Measurements from ENCODE around the gene SPATA20. TPM values are rescaled to one million over a fixed set of nuclear protein-coding genes. Genes with fewer than 3 reads are reported as not detected.

The SPATA20 gene
- total and polyA plus RNA-seq, 2 of the 4 experiments (the other 2 are of a cell fraction): 17.0 to 35.0 TPM

DNA sequence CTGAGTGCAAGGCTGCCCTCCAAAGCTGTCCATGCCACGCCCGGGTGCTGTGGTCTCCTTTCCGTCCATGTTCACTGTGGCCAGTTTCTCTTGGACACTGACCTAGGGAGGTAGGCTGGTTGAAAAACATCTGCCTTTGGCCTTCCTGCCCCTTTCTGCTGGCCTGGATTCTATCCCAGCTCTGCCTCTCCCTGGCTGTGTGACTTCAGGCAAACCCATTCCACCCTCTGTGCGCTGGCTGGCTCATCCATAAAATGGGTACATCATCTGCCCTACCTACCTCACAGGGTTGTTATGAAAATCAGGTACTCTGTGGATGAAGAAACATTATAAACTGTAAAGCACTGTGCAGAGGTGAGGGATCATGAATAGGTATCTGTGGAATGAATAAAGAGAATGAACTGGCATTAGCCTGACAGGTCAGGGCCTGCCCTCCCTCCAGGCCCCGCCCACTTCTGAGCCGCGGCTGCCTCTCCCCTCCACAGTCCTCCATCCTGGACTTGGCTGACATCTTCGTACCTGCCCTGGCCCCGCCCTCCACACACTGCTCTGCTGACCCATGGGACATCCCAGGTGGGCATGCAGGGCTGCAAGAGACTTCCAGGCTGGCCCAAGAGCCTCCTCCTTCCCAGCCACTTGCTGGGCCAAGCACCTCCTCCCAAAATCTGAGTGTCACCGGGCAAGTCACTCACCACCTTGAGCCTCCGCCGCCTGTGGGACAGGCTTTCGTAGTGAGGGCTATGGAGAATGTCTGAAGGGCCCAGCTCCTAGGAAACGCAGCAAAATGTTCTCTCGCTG lies 7.0 kb upstream of the SPATA20 start:
- no peak overlapping the region for H3K4ac ChIP-seq (ENCODE audit: low read depth, low read length)
- H2BK15ac ChIP-seq (ENCODE audit: low read depth, low read length): no peak overlapping the region
- H3K27ac ChIP-seq (ENCODE audit: insufficient read depth, low read length): no peak overlapping the region
- peaks cover 12% of the 10 kb centered on the region; the same call in 1 of the 2 replicates for H3K4me1 ChIP-seq (ENCODE audit: control insufficient read depth, insufficient read depth, low read length)
- no peaks in the 10 kb centered on the region for H3K36me3 ChIP-seq (ENCODE audit: control insufficient read depth, insufficient read depth, low read length)
- no peak overlapping the region for H2BK120ac ChIP-seq (ENCODE audit: low read depth, low read length)
- 59% methylated on average over 5 of the region's 15 CpGs; no CpG with 5 or more reads in 1 of the 2 experiments for WGBS, 2 experiments (ENCODE audit: extremely low coverage in 2 of 2, insufficient read length in 1 of 2)
- no peak for ATAC-seq (ENCODE audit: low read depth)
- no peak overlapping the region for H2BK5ac ChIP-seq (ENCODE audit: low read depth, low read length, poor library complexity, severe bottlenecking)
- no peak for TF ChIP-seq SMC3 (IDR thresholded peaks at IDR 0.05; ENCODE audit: low read depth, low read length)
- TF ChIP-seq RCOR1 (IDR thresholded peaks at IDR 0.05; ENCODE audit: insufficient replicate concordance, low read length): no peak
- no peak for TF ChIP-seq CHD1 (IDR thresholded peaks at IDR 0.05; ENCODE audit: low read depth, low read length)
- TF ChIP-seq MAFK (IDR thresholded peaks at IDR 0.05; ENCODE audit: low read depth, low read length): no peak
- TF ChIP-seq, protein P1, sequence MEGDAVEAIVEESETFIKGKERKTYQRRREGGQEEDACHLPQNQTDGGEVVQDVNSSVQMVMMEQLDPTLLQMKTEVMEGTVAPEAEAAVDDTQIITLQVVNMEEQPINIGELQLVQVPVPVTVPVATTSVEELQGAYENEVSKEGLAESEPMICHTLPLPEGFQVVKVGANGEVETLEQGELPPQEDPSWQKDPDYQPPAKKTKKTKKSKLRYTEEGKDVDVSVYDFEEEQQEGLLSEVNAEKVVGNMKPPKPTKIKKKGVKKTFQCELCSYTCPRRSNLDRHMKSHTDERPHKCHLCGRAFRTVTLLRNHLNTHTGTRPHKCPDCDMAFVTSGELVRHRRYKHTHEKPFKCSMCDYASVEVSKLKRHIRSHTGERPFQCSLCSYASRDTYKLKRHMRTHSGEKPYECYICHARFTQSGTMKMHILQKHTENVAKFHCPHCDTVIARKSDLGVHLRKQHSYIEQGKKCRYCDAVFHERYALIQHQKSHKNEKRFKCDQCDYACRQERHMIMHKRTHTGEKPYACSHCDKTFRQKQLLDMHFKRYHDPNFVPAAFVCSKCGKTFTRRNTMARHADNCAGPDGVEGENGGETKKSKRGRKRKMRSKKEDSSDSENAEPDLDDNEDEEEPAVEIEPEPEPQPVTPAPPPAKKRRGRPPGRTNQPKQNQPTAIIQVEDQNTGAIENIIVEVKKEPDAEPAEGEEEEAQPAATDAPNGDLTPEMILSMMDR (conservative IDR thresholded peaks at IDR 0.05; ENCODE audit: low read depth, low read length): no peak
- no peak overlapping the region for H3K14ac ChIP-seq (replicated peaks; ENCODE audit: low read depth, low read length)
- H3K4me3 ChIP-seq (ENCODE audit: insufficient read depth, low read depth, low read length): no peak overlapping the region
- no peak overlapping the region for H4K8ac ChIP-seq (ENCODE audit: low read depth in 2 of 2, low read length in 2 of 2)
- no peak overlapping the region for H3K23ac ChIP-seq (ENCODE audit: low read depth, low read length)
- intact Hi-C loops (cut with micrococcal nuclease) (loop anchor here (10.0 kb wide), 1 partner anchor 415 kb away; no protein-coding TSS in a partner anchor), dilution Hi-C loops (cut with HindIII; ENCODE audit: low sequenced_read_pairs, unreplicated experiment) (no loop called here), in situ Hi-C loops (cut with MboI; ENCODE audit: low sequenced_read_pairs) (loop anchor here (10.0 kb wide), 1 partner anchor 415 kb away; no protein-coding TSS in a partner anchor)
- H2AK5ac ChIP-seq (ENCODE audit: low read depth, low read length): no peak overlapping the region
- H4K91ac ChIP-seq (ENCODE audit: insufficient read depth, low read depth, low read length): no peak overlapping the region
- H2AK9ac ChIP-seq (replicated peaks; ENCODE audit: low read depth, low read length, poor library complexity): no peak overlapping the region
- peaks cover 4% of the 10 kb centered on the region for H3K9me1 ChIP-seq (ENCODE audit: insufficient read depth, low read length)
- peaks cover 0 to 7% of the 10 kb centered on the region in 2 experiments; a peak in 2 of 4 replicates for H3K79me1 ChIP-seq (ENCODE audit: low read depth in 1 of 2, low read length in 2 of 2)
- DNase-seq: no peak
- no peaks in the 10 kb centered on the region for H4K20me1 ChIP-seq (ENCODE audit: insufficient read depth, low read length)
- CTCF ChIA-PET: no interaction called here
- H3K9ac ChIP-seq (ENCODE audit: low read depth, low read length): no peak overlapping the region
- no peak overlapping the region for H4K5ac ChIP-seq (ENCODE audit: low read depth, low read length)
- H3K9me3 ChIP-seq (ENCODE audit: control insufficient read depth, insufficient read depth, low read length): no peaks in the 10 kb centered on the region
- H2BK20ac ChIP-seq (ENCODE audit: low read depth, low read length): no peak overlapping the region
- no peaks in the 10 kb centered on the region for H3K27me3 ChIP-seq (ENCODE audit: control insufficient read depth, insufficient read depth, low read length)
- peak overlapping the region; percentile 44 for H2AFZ ChIP-seq (replicated peaks; ENCODE audit: low read length, poor library complexity)
- POLR2A ChIA-PET (ENCODE audit: unreplicated experiment): interaction anchor here (0.6 kb wide), 1 partner anchor 380 kb away, joined by 3 read pairs; no protein-coding TSS in a partner anchor
- no peak overlapping the region for H3K56ac ChIP-seq (ENCODE audit: extremely low read depth, insufficient read depth, low read length)
- BruUV-seq (replicated peaks): no TSS peak
- no peak overlapping the region for H3K4me2 ChIP-seq (ENCODE audit: low read depth, low read length)
- H3K18ac ChIP-seq (ENCODE audit: low read depth, low read length): no peak overlapping the region
